Lower leg skin (tissue), 3 donors: ENCODE data around the gene HRH3.

Experiments used
- CTCF ChIP-seq, 3 donors: fragments of 450-650 bp; IDR thresholded peaks; one replicate each; pipeline ENCODE4 v1.5.1; 2016; ENCODE audit warnings: antibody characterized with exemption in 3 of 3, mild to moderate bottlenecking in 3 of 3, moderate library complexity in 2 of 3
- POLR2A ChIP-seq, 2 donors: fragments of 450-650 bp; IDR thresholded peaks; one replicate each; pipeline ENCODE4 v1.6.1; 2016 to 2017; ENCODE audit warnings: antibody characterized with exemption in 2 of 2, mild to moderate bottlenecking in 1 of 2, moderate library complexity in 1 of 2

GRCh38 chr20:62245911-62246280, 25.8 kb upstream of the HRH3 start:
- TF ChIP-seq POLR2A (IDR thresholded peaks at IDR 0.05) (no peak), CTCF (IDR thresholded peaks at IDR 0.05) (no peak)
